ENCODE data around the gene STAT4.

STAT4 gene

GRCh38 chr2:191014653-191015020 lies 136.2 kb downstream of the STAT4 start:
- no peak for DNase-seq (ENCODE audit: low read depth, low spot score)

- peak; percentile 98 for DNase-seq (ENCODE audit: low read depth, low spot score)
Observed at GRCh38 chr2:191013932-191014652, 136.7 kb downstream of the STAT4 start, which contains the start of gene STAT1. STAT1 (minus strand) TSS chr2:191014171; CDS start chr2:191010003, 4,168 bp downstream.

- DNase-seq (ENCODE audit: low read depth, low spot score) = no peak
Observed at GRCh38 chr2:191013682-191013931, 137.2 kb downstream of the STAT4 start.

- DNase-seq (ENCODE audit: low read depth, low spot score) = no peak
Observed at GRCh38 chr2:191012845-191013681, 137.7 kb downstream of the STAT4 start.

- DNase-seq (ENCODE audit: low read depth, low spot score) = no peak
Observed at GRCh38 chr2:191012346-191012745, 138.4 kb downstream of the STAT4 start.

GRCh38 chr2:191010887-191011885 lies 139.6 kb downstream of the STAT4 start:
- DNase-seq (ENCODE audit: low read depth, low spot score) = no peak

- no peak for DNase-seq (ENCODE audit: low read depth, low spot score)
Observed at GRCh38 chr2:191009541-191010374, 141.0 kb downstream of the STAT4 start.

GRCh38 chr2:191008286-191008685 lies 142.5 kb downstream of the STAT4 start:
- no peak for DNase-seq (ENCODE audit: low read depth, low spot score)

- no peak for DNase-seq (ENCODE audit: low read depth, low spot score)
Observed at GRCh38 chr2:191006997-191007783, 143.6 kb downstream of the STAT4 start.

GRCh38 chr2:191006297-191006696 lies 144.5 kb downstream of the STAT4 start:
- DNase-seq (ENCODE audit: low read depth, low spot score) = no peak

- no peak for DNase-seq (ENCODE audit: low read depth, low spot score)
Observed at GRCh38 chr2:191003405-191004309, 147.1 kb downstream of the STAT4 start.

- no peak for DNase-seq (ENCODE audit: low read depth, low spot score)
Observed at GRCh38 chr2:191001624-191002023, 149.2 kb downstream of the STAT4 start.

- DNase-seq (ENCODE audit: low read depth, low spot score) = no peak
Observed at GRCh38 chr2:191001032-191001431, 149.8 kb downstream of the STAT4 start.

- no peak for DNase-seq (ENCODE audit: low read depth, low spot score)
Observed at GRCh38 chr2:190999949-191000665, 150.7 kb downstream of the STAT4 start.

- DNase-seq (ENCODE audit: low read depth, low spot score) = no peak
Observed at GRCh38 chr2:190999058-190999457, 151.7 kb downstream of the STAT4 start.

- no peak for DNase-seq (ENCODE audit: low read depth, low spot score)
Observed at GRCh38 chr2:190997526-190998113, 153.2 kb downstream of the STAT4 start.

GRCh38 chr2:190996947-190997346 lies 153.8 kb downstream of the STAT4 start:
- no peak for DNase-seq (ENCODE audit: low read depth, low spot score)

- peak; percentile 38 for DNase-seq (ENCODE audit: low read depth, low spot score)
Observed at GRCh38 chr2:190996338-190996946, 154.4 kb downstream of the STAT4 start.
